Activated naive CD8-positive, alpha-beta T cell treated with anti-CD3 and anti-CD28 coated beads, Interleukin-2, amount 10 ng/mL, durations not matched to agents 7 days and 5 days (primary cell): Measurements from ENCODE around the gene ST6GALNAC5. TPM values are rescaled to one million over a fixed set of nuclear protein-coding genes. Genes with fewer than 3 reads are reported as not detected.

ENCODE experiments used
- microRNA-seq: library from miRNA; unstranded; fragments of <30 nt; microRNA quantifications from one replicate; pipeline ENCODE4 v1.2.0, GENCODE V29; 2022
- total RNA-seq, 2 experiments: library from RNA; stranded (reverse); gene quantifications; one replicate each; pipeline ENCODE4 v1.2.3, GENCODE V29; 2021

The ST6GALNAC5 gene
- total RNA-seq, 2 experiments from 2014 or later: not detected

Small RNAs within 50 kb of the gene (microRNA-seq; reads per million reads assigned to microRNA genes)
- not detected for gene MIR7156
